Parathyroid adenoma (tissue), 2 donors: Measurements from ENCODE around the gene ZSCAN31.
A peak's percentile ranks its signal among the peaks of the same experiment; 100 is the strongest.

Experiments used
- H2AFZ ChIP-seq: fragments of 300-600 bp; sonication (generic); one replicate; pipeline ENCODE4 v1.7.0; 2017; ENCODE audit warnings: antibody characterized with exemption, mild to moderate bottlenecking
- H3K27ac ChIP-seq: fragments of 300-600 bp; sonication (generic); one replicate; pipeline ENCODE4 v1.7.0; 2017
- H3K27me3 ChIP-seq: fragments of 300-600 bp; sonication (generic); one replicate; pipeline ENCODE4 v1.7.0; 2017; ENCODE audit warnings: low read length; ENCODE audit not compliant: control insufficient read depth, insufficient read depth
- H3K36me3 ChIP-seq: fragments of 300-600 bp; sonication (generic); one replicate; pipeline ENCODE4 v1.7.0; 2017; ENCODE audit warnings: low read length; ENCODE audit not compliant: control insufficient read depth, insufficient read depth
- H3K4me1 ChIP-seq: fragments of 300-600 bp; sonication (generic); one replicate; pipeline ENCODE4 v1.7.0; 2017; ENCODE audit warnings: control low read depth
- H3K4me2 ChIP-seq: fragments of 300-600 bp; sonication (generic); one replicate; pipeline ENCODE4 v1.7.0; 2017; ENCODE audit warnings: low read length
- H3K4me3 ChIP-seq: fragments of 300-600 bp; sonication (generic); one replicate; pipeline ENCODE4 v1.7.0; 2017; ENCODE audit warnings: low read depth, low read length
- H3K79me2 ChIP-seq: fragments of 300-600 bp; sonication (generic); one replicate; pipeline ENCODE4 v1.7.0; 2017; ENCODE audit warnings: control low read depth
- H3K9ac ChIP-seq: fragments of 300-600 bp; sonication (generic); one replicate; pipeline ENCODE4 v1.7.0; 2017; ENCODE audit warnings: mild to moderate bottlenecking
- H3K9me3 ChIP-seq: fragments of 300-600 bp; sonication (generic); one replicate; pipeline ENCODE4 v1.7.0; 2017; ENCODE audit warnings: low read length; ENCODE audit not compliant: control insufficient read depth
- CTCF ChIP-seq: fragments of 300-600 bp; sonication (generic); IDR thresholded peaks from one replicate; pipeline ENCODE4 v1.7.0; 2017; ENCODE audit warnings: antibody characterized with exemption, mild to moderate bottlenecking
- donor health status: primary hyperparathyroidism.

ZSCAN31 gene

DNA sequence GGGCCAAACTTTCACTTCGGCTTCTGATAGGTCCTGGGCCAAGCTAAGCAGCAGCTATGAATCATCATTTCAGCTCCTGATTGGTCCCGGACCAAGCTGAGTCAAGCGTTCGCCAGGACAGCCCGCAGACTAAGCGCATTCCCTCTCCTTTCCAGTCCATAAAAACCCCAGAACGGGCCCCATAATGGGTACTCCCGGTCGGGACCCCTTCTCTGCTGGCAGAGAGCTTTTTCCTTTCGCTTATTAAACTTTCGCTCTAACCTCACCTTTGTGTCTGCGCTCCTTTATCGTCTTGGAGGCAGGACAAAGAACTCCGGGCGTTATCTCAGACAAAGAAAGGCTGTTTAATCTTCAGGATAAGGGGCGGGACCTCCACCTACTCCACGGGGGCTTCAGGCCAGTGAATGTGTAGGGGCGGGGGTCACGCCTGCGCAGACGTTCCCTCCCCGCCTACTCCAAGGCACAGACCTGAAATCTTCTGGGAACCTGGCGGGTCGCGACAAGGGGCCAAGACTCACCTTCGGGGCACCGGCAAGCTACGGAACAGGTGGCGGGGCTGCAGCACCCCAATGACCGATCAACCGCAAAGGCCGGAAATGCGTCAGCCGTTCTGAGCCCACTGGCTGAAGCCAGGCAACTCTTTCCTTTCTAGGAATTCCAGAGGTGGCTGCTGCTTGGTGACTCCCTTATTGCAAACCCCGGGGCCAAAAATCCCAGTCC, at the start of gene ZSCAN31:
Gene ZSCAN31, minus strand, starts transcription at position 585 of the 720 bp plus-strand sequence. CDS start 6,465 bp downstream, outside the sequence.
- Histone ChIP-seq H3K4me3 (peak within 1 kb of the TSS; percentile 88), H3K36me3 (no peaks in the 10 kb centered on the region), H3K9me3 (no peaks in the 10 kb centered on the region), H3K27me3 (no peaks in the 10 kb centered on the region), H3K79me2 (no peaks in the 10 kb centered on the region), H3K27ac (peak within 1 kb of the TSS; percentile 98), H3K4me1 (peaks cover 20% of the 10 kb centered on the region), H3K9ac (peak within 1 kb of the TSS; percentile 99), H3K4me2 (peak within 1 kb of the TSS; percentile 93), H2AFZ (peak within 1 kb of the TSS; percentile 97)
- no peak for TF ChIP-seq CTCF

GRCh38 chr6:28384143-28384533, 48.2 kb upstream of the ZSCAN31 start:
- no peaks in the 10 kb centered on the region for H3K36me3 ChIP-seq
- peak overlapping the region; percentile 82 for H3K27ac ChIP-seq
- TF ChIP-seq CTCF, result no peak
- H3K4me2 ChIP-seq, result peak overlapping the region; percentile 79
- H3K9me3 ChIP-seq, result no peaks in the 10 kb centered on the region
- H3K4me1 ChIP-seq, result peaks cover 13% of the 10 kb centered on the region
- peak overlapping the region; percentile 95 for H2AFZ ChIP-seq
- H3K27me3 ChIP-seq, result no peaks in the 10 kb centered on the region
- no peak overlapping the region for H3K9ac ChIP-seq
- H3K79me2 ChIP-seq, result no peaks in the 10 kb centered on the region
- peak overlapping the region; percentile 76 for H3K4me3 ChIP-seq

DNA sequence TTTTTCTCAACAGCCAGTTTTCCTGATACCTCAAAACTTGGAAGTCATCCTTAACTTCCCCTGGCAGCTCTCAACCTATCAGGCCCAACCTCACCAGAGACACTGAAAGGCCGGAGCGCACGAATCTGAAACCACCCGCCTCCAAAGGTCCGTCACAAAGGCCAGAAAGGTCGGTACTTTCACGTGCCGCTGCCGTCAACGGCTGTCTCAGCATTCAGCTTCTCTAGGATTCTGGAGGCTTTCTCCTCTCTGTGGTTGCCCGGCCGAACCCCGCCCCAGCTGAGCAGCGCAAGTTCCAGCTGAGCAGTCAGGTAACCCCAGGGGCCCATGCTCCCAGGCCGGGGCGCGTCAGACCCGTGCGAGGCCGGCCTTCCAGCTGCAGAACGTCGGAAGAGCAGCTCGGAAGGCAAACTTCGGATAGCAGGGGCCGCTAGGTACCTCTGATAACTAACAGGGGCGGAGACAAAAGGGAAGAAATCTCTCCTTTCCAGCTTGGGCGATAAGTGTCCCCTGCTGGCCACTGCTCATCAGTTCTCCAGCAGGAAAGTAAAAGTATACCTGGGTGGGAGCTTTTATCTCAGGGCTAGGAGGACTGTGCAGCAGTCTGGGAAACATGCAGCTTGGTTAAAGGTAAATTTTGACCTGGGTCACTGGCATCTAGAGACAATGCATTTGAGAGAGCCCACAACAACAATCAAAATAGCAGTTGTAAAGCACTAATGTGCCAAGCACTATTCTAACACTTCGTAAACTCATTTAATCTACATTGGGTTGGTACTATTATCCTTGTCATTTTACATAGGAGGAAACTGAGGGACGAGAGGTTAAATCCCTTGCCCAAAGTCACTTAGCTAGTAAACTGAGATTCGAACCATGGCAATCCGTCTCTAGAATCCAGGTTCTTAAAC, 47.5 kb upstream of the ZSCAN31 start:
- Histone ChIP-seq H3K9ac (no peak overlapping the region), H3K4me3 (peak overlapping the region; percentile 76), H3K27me3 (no peaks in the 10 kb centered on the region), H3K4me1 (peaks cover 13% of the 10 kb centered on the region), H3K36me3 (no peaks in the 10 kb centered on the region), H3K79me2 (no peaks in the 10 kb centered on the region), H3K9me3 (no peaks in the 10 kb centered on the region), H2AFZ (peak overlapping the region; percentile 95), H3K4me2 (peak overlapping the region; percentile 79), H3K27ac (peak overlapping the region; percentile 82)
- peak; percentile 39 for TF ChIP-seq CTCF

DNA sequence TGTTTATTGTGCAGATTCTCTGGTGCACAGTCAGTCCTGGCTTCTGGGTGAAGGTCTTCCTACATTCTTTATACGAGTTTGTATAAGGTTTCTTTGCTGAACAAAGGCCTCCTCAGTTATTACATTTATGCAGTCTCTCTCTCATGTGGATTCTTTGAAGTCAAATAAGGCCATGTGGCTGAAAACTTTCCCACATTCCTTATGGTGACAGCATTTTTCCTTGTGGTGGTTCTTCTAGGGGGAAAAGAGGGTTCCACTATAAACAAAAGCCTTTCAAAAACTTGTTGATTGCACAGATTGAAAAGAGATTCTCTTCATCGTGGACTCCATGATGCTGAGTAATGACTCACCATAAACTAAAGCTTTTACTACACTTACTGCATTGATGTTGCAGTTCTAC, 44.4 kb upstream of the ZSCAN31 start:
- no peak for TF ChIP-seq CTCF
- Histone ChIP-seq H3K4me1 (peaks cover 13% of the 10 kb centered on the region), H3K27ac (no peak overlapping the region), H3K9me3 (no peaks in the 10 kb centered on the region), H3K4me3 (no peak overlapping the region), H2AFZ (no peak overlapping the region), H3K36me3 (no peaks in the 10 kb centered on the region), H3K79me2 (no peaks in the 10 kb centered on the region), H3K9ac (no peak overlapping the region), H3K4me2 (no peak overlapping the region), H3K27me3 (no peaks in the 10 kb centered on the region)
